Activated naive CD4-positive, alpha-beta T cell treated with anti-CD3 and anti-CD28 coated beads, Interleukin-2, amount 50 U/mL, for 24 hours (primary cell): Measurements from ENCODE around the gene BCKDK.

Experiments used
- H3K27ac Mint-ChIP-seq: one replicate; pipeline ENCODE4 v1.8.0; 2021; ENCODE audit warnings: mild to moderate bottlenecking, mixed read lengths
- H3K27me3 Mint-ChIP-seq: one replicate; pipeline ENCODE4 v1.8.0; 2021; ENCODE audit warnings: mixed read lengths
- H3K36me3 Mint-ChIP-seq: one replicate; pipeline ENCODE4 v1.8.0; 2021; ENCODE audit warnings: mixed read lengths
- H3K4me1 Mint-ChIP-seq: one replicate; pipeline ENCODE4 v1.8.0; 2021; ENCODE audit warnings: mixed read lengths
- H3K4me3 Mint-ChIP-seq: one replicate; pipeline ENCODE4 v1.8.0; 2021; ENCODE audit warnings: mild to moderate bottlenecking, mixed read lengths
- H3K9me3 Mint-ChIP-seq: one replicate; pipeline ENCODE4 v1.8.0; 2021; ENCODE audit warnings: mixed read lengths

Gene BCKDK

DNA sequence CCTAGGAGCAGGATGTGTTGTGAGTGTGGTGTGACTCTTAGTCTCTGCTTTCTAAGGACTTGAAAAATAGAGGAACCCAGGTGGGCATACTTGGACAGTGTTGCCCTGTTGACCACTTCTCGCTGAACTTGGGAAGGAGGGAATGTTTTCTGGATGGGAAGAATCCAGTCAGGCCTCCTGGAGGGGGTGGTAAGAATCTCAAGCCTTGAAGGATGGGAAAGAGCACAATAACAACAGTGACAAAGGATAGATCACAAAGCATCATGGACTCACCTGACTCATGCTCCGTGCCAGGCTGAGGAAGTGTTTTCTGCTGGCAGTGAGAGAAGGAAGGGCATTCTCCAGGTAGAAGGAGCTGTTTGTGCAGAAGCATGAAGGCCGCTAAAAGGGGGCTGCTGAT lies 17.7 kb downstream of the BCKDK start:
- Mint-ChIP-seq H3K27ac (no peak overlapping the region), H3K36me3 (peaks cover 9% of the 10 kb centered on the region)

GRCh38 chr16:31127182-31127581 lies 19.0 kb downstream of the BCKDK start:
- Mint-ChIP-seq H3K9me3 (no peaks in the 10 kb centered on the region), H3K27ac (no peak overlapping the region), H3K27me3 (no peaks in the 10 kb centered on the region), H3K4me3 (no peak overlapping the region), H3K36me3 (peaks cover 9% of the 10 kb centered on the region), H3K4me1 (peaks cover 11% of the 10 kb centered on the region)

More for the DNA sequence above, 17.7 kb downstream of the BCKDK start:
- Mint-ChIP-seq H3K4me3 (no peak overlapping the region), H3K27me3 (no peaks in the 10 kb centered on the region), H3K4me1 (peaks cover 11% of the 10 kb centered on the region), H3K9me3 (no peaks in the 10 kb centered on the region)

DNA sequence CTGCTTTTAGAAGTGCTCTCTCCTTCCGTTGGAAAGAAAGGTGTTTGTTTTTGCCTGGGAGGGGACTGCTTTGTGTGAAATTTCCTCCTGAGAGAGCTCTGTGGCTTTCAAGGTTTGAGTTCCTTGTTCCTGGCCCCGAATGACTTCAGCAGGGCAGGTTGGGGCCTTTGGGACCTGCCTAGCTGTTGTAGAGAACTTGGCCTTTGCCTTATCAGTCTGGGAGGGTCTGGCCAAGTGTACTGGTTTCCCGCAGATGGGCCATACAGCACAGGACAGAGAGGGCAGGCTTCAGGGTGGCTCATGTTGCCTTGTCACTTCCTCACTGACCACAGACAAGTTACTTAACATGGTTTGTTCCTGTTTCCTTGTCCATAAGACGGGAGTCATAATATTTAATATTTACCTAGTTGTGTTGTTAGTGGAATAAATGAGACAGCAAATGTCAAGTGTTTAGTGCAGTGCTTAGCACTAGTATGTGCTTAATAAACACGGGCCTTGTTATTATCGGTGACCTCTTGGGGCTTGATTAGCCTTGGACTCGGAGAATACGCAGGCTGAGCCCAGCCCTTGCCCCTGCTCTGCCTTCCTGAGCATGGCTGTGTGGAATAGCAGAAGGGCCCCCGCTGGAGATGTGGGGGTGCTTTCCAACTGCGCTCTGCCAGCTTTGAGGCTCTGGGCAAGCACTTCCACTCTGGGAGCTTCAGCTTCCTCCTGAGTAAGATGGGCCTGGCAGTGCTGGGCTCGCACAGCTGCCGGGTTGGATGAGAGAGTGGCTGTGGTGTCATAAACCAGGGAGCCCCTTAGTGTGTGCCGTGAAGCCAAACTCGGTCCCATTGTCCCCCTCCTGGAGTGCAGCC lies 20.8 kb downstream of the BCKDK start:
- Mint-ChIP-seq H3K36me3 (peaks cover 6% of the 10 kb centered on the region), H3K27me3 (no peaks in the 10 kb centered on the region), H3K4me1 (peaks cover 11% of the 10 kb centered on the region), H3K9me3 (no peaks in the 10 kb centered on the region), H3K4me3 (no peak overlapping the region), H3K27ac (no peak overlapping the region)

DNA sequence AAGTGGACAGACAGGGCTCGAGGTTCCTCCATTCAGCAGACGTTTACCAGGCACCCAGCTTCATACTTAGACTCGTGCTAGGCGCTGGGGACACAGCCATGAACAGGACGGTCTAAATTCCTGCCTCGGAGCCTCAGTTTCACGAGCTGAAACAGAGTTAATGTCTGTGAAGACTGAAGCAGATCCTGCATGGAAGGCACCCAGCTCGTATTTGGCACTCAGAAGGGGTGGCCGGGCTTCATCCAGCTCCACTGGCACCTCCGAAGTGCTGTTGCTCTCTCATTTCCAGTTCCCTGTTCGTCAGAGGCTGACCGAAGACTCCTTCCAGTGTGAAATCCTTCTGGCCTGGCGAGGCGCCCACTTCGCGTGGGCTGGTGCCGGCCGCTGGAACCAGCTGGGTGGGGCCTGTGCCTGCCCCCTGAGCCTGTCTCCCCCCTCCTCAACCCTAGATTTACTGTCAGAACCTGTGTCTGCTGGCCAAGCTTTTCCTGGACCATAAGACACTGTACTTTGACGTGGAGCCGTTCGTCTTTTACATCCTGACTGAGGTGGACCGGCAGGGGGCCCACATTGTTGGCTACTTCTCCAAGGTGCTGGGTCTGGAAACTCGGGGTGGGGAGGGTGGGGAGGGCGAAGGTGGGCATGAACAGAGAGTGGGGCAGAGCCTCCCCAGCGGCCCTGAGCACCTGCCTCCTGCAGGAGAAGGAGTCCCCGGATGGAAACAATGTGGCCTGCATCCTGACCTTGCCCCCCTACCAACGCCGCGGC lies 21.6 kb downstream of the BCKDK start:
- Mint-ChIP-seq H3K4me1 (peaks cover 11% of the 10 kb centered on the region), H3K4me3 (no peak overlapping the region), H3K27ac (no peak overlapping the region), H3K36me3 (peaks cover 6% of the 10 kb centered on the region), H3K27me3 (no peaks in the 10 kb centered on the region), H3K9me3 (no peaks in the 10 kb centered on the region)

DNA sequence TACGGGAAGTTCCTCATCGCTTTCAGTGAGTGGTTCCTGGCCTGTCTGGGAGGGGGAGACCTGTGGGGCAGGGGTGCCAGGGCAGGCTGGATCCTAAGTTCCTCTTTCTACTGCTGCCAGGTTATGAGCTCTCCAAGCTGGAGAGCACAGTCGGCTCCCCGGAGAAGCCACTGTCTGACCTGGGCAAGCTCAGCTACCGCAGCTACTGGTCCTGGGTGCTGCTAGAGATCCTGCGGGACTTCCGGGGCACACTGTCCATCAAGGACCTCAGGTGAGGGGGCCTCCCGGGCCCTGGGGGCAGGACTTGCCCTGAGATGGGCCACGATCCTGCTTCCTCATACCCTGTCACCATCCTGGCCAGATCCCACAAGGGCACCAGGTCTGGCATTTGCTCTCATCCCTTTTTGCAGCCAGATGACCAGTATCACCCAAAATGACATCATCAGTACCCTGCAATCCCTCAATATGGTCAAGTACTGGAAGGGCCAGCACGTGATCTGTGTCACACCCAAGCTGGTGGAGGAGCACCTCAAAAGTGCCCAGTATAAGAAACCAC lies 22.2 kb downstream of the BCKDK start:
- H3K9me3 Mint-ChIP-seq = no peaks in the 10 kb centered on the region

GRCh38 chr16:31130899-31131298 lies 22.7 kb downstream of the BCKDK start:
- H3K4me3 Mint-ChIP-seq = no peak overlapping the region
- peaks cover 6% of the 10 kb centered on the region for H3K36me3 Mint-ChIP-seq
- H3K9me3 Mint-ChIP-seq = no peaks in the 10 kb centered on the region
- H3K27ac Mint-ChIP-seq = no peak overlapping the region
- peaks cover 8% of the 10 kb centered on the region for H3K4me1 Mint-ChIP-seq
- H3K27me3 Mint-ChIP-seq = no peaks in the 10 kb centered on the region

More for the DNA sequence above, 22.2 kb downstream of the BCKDK start:
- H3K27me3 Mint-ChIP-seq = no peaks in the 10 kb centered on the region
- peaks cover 6% of the 10 kb centered on the region for H3K36me3 Mint-ChIP-seq
- no peak overlapping the region for H3K27ac Mint-ChIP-seq
- peaks cover 11% of the 10 kb centered on the region for H3K4me1 Mint-ChIP-seq
- H3K4me3 Mint-ChIP-seq = no peak overlapping the region

GRCh38 chr16:31131416-31131815 lies 23.2 kb downstream of the BCKDK start:
- Mint-ChIP-seq H3K4me3 (no peak overlapping the region), H3K36me3 (peaks cover 6% of the 10 kb centered on the region)

GRCh38 chr16:31131841-31132271 lies 23.7 kb downstream of the BCKDK start:
- H3K4me3 Mint-ChIP-seq = no peak overlapping the region
- no peaks in the 10 kb centered on the region for H3K9me3 Mint-ChIP-seq
- H3K4me1 Mint-ChIP-seq = peaks cover 5% of the 10 kb centered on the region
- no peak overlapping the region for H3K27ac Mint-ChIP-seq
- H3K27me3 Mint-ChIP-seq = no peaks in the 10 kb centered on the region
- H3K36me3 Mint-ChIP-seq = peaks cover 6% of the 10 kb centered on the region

More at GRCh38 chr16:31131416-31131815, 23.2 kb downstream of the BCKDK start:
- no peaks in the 10 kb centered on the region for H3K27me3 Mint-ChIP-seq
- H3K9me3 Mint-ChIP-seq = no peaks in the 10 kb centered on the region
- H3K4me1 Mint-ChIP-seq = peaks cover 5% of the 10 kb centered on the region
- H3K27ac Mint-ChIP-seq = no peak overlapping the region

DNA sequence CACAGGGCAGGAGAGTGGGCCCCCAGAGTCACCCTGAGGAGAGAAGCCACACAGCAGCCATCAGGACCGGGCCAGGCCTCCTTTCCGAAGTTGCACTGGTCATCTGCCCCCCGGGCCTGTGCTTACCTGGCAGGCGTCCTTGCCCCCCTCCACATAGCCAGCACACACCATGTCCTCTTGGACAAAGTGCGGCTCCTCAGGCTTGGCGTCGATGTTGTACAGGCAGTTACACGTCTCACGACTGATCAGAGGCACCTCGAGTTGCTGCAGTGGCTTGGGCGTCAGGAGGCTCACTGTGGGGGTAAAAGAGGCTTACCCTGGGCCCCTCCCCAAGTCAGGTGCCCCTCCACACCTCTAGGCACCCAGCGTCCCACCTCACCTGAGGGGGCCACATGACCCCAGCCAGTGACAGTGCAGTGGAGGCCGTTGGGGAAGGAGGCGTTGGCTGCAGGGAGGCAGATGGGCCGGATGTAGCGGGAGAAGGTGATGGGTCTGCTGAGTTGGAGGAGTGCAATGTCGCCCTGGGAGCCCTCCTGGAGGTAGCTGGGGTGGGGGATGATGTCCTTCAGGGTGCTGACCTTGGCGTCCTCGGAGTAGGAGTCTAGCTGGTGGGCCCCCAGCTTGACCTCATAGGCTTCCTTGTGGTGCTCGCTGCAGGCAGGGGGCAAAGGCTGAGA lies 24.3 kb downstream of the BCKDK start:
- H3K27ac Mint-ChIP-seq = no peak overlapping the region
- peaks cover 6% of the 10 kb centered on the region for H3K36me3 Mint-ChIP-seq
- H3K4me3 Mint-ChIP-seq = no peak overlapping the region
- H3K27me3 Mint-ChIP-seq = no peaks in the 10 kb centered on the region
- peaks cover 5% of the 10 kb centered on the region for H3K4me1 Mint-ChIP-seq
- no peaks in the 10 kb centered on the region for H3K9me3 Mint-ChIP-seq

DNA sequence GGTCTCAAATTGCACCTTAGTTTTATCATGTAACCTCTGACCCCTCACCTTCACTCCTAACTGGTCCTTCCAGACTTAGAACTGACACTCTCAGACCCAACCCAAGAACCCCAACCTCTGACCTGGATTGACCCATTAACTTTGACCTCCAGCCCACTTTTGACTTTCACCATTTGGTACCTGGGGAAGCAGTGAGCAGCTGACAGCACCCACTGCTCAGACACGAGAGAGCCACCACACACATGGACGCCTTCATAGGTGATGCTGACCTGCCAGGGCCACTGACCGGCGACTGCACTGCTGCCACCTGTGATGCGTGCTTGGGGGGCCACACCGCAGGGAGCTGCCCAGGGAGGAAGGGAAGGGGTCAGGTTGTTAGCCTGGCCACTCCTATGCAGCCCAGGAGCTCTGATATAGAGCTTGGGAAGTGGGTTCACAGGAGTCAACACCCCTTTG lies 24.9 kb downstream of the BCKDK start:
- Mint-ChIP-seq H3K4me3 (no peak overlapping the region), H3K9me3 (no peaks in the 10 kb centered on the region), H3K4me1 (no peaks in the 10 kb centered on the region), H3K27ac (no peak overlapping the region), H3K27me3 (no peaks in the 10 kb centered on the region), H3K36me3 (peaks cover 2% of the 10 kb centered on the region)

DNA sequence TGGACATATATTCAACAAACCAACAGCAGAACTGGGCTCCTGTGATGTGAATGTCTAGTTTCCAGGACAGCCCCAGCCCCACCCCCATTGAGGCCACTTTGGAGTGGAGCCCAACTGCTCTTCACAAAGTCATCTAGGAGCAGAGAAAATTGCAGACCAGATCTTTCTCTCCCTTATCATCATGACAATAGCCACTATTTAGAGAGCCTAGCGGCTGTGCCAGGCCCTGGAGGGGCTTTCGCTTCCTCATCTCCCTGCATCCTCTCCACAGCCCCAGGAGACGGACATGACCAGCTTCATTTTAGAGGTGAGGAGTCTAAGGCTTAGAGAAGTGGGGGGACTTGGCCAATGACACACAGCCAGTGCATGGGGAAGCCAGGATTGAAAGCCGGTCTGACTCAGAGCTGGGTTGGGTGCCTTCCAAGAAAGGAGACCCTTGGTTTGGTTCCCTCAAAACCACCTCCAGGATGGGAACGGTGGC lies 25.9 kb downstream of the BCKDK start:
- H3K9me3 Mint-ChIP-seq = no peaks in the 10 kb centered on the region
- no peaks in the 10 kb centered on the region for H3K27me3 Mint-ChIP-seq
- no peak overlapping the region for H3K27ac Mint-ChIP-seq
- no peak overlapping the region for H3K4me3 Mint-ChIP-seq
- peaks cover 2% of the 10 kb centered on the region for H3K36me3 Mint-ChIP-seq
- no peaks in the 10 kb centered on the region for H3K4me1 Mint-ChIP-seq

DNA sequence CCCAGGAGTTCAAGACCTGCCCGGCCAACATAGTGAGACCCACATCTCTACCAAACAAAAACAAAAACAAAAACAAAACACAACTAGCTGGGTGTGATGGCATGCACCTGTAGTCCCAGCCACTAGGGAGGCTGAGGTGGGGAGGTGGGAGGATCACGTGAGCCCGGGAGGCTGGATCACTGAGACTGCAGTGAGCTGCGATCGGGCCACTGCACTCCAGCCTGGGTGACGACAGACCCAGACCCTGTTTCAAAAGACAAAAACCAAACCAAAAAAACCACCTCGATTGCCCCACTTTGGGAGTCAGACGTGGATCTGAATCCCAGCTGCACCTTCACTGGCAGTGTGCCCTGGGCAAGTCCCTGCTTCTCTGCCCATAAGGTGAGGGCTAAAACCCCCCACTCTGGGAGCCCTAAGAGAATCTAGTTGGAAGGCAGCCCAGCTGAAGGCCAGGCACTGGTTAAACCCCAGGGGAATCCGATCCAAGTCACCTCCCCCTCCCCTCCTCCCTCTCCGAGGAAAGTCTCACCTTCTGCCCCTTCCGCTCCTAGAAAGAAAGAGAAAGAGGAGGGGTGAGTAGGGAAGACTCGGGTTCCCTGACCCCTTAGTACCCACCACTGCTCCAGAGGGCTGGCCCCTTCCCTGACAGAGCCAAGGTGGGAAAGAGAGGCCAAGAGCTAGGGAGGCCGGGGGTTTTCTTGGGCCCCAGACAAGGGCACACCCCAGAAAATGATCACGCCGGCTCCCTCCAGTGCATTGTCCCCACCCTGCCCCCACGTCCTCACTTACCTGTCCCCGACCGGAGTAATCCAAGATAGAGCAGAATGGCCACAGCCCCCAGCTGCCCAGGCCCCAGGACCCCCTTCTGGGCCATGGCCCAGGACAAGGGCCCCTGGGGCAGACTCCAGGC lies 26.7 kb downstream of the BCKDK start:
- Mint-ChIP-seq H3K36me3 (peaks cover 2% of the 10 kb centered on the region), H3K9me3 (no peaks in the 10 kb centered on the region), H3K27me3 (no peaks in the 10 kb centered on the region), H3K4me3 (no peak overlapping the region), H3K27ac (no peak overlapping the region), H3K4me1 (no peaks in the 10 kb centered on the region)

DNA sequence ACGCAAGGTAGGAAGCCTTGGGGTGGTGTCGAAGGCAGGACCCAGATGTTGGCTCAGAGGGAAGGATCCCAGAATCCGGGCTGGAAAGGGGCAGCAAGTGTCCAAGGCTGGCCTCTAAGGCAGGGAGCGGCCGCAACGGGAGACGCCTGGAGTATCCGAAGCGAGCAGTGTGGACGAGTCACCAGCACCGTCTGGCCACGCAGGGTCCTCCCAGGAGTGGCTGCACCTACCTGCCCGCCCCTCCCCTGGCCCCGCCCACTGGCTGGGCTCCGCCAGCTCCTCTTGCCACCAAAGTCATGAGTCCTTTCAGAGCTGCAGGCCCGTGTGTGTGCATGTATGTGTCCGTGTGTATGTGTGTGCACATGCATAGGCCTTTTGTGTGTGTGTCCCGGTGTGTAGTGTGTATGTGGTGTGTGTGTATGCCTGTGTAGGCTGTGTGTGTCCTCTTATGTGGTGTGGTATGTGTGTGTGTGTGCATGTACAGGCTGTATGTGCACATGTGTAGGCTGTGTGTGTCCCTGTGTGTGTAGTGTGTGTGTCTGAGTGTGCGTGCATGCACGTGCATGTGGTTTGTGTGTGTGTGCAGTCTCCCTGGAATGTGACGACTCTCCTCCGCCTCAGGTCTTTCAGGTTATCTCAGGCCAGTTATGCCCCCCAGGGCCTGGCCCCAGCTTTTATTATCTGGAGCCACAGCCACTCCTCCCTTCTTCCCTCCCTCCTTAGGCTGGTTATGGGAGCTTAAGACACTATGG lies 27.5 kb downstream of the BCKDK start, which contains the start of gene PRSS8:
Gene PRSS8, minus strand, starts transcription at position 193 of the 752 bp plus-strand sequence. CDS start 229 bp downstream, outside the sequence.
- H3K27ac Mint-ChIP-seq = no peak within 1 kb of the TSS
- no peak within 1 kb of the TSS for H3K4me3 Mint-ChIP-seq
- no peaks in the 10 kb centered on the region for H3K36me3 Mint-ChIP-seq
- H3K4me1 Mint-ChIP-seq = no peaks in the 10 kb centered on the region
- H3K9me3 Mint-ChIP-seq = no peaks in the 10 kb centered on the region
- H3K27me3 Mint-ChIP-seq = no peaks in the 10 kb centered on the region

- Mint-ChIP-seq H3K4me3 (no peak overlapping the region), H3K36me3 (no peaks in the 10 kb centered on the region), H3K27me3 (no peaks in the 10 kb centered on the region), H3K27ac (no peak overlapping the region), H3K9me3 (no peaks in the 10 kb centered on the region), H3K4me1 (no peaks in the 10 kb centered on the region)
Measured at GRCh38 chr16:31136287-31136662, 28.1 kb downstream of the BCKDK start.
